PC-9 (cell line): ENCODE measurements around the gene NT5C1A.

Source experiments
- CTCF ChIP-seq: fragments of 200-600 bp; sonication (generic); conservative IDR thresholded peaks from 2 replicates; pipeline ENCODE4 v1.6.1; 2017; ENCODE audit warnings: mixed run types, antibody characterized with exemption, mild to moderate bottlenecking, moderate library complexity
- EZH2 ChIP-seq: fragments of 200-600 bp; sonication (generic); IDR thresholded peaks from 2 replicates; pipeline ENCODE4 v1.8.0; 2017; ENCODE audit warnings: antibody characterized with exemption, low read depth

- TF ChIP-seq CTCF, result no peak
- TF ChIP-seq EZH2, result no peak
Observed at GRCh38 chr1:39663559-39663958, 8.3 kb downstream of the NT5C1A start.
